K562 (cell line): ENCODE measurements around the gene MGAT4C. TPM values are rescaled to one million over a fixed set of nuclear protein-coding genes. Genes with fewer than 3 reads are reported as not detected.

Experiments
- ATAC-seq: fragments of 200-7000 bp; cut with Tn5 transposase; 3 replicates; pipeline ENCODE4 v1.9.1; 2020; ENCODE audit warnings: moderate library complexity
- BruUV-seq: library from RNA; stranded (reverse); fragments of 400-500 nt; replicated peaks from 2 replicates; lab custom pipeline; 2021; lab: Mats Ljungman, UMichigan
- CTCF ChIA-PET: fragments of 300-600 bp; formaldehyde crosslinking; extraction: SDS; loops from one replicate; lab custom pipeline; 2021; ENCODE audit warnings: low intra/inter-chr PET ratio; lab: Yijun Ruan, JAX
- POLR2A ChIA-PET: fragments of 300-600, 350-650 bp; sonication (Branson Sonifier 250); formaldehyde crosslinking; extraction: SDS; loops from one replicate; lab custom pipeline; 2021; ENCODE audit warnings: antibody characterized with exemption, inconsistent platforms; lab: Yijun Ruan, JAX
- DNase-seq, 4 experiments: peaks; one replicate each; pipeline versions ENCODE4 v3.0.0 to v3.0.0-alpha.2; 2011 to 2018; ENCODE audit warnings: low spot score in 3 of 4, mixed read lengths in 3 of 4; ENCODE audit errors: extremely low read depth in 1 of 4
- FAIRE-seq: peaks from 2 replicates; lab custom pipeline; 2011; peaks lifted over from hg19 to GRCh38; lab: Jason Lieb, UNC
- H2AFZ ChIP-seq: 2 replicates; pipeline ENCODE4 v1.6.0; 2011; ENCODE audit warnings: low read depth, low read length, control low read depth, inconsistent platforms
- H3K27ac ChIP-seq: fragments of 200-600 bp; 3 replicates; pipeline ENCODE4 v1.8.0; 2011; ENCODE audit warnings: low read depth, mild to moderate bottlenecking, control low read depth, inconsistent platforms, low read length, moderate library complexity, mixed read lengths; ENCODE audit errors: extremely low read depth
- H3K27me3 ChIP-seq, 2 experiments: fragments of 300-600 bp in 1 of 2; 2 replicates in 1 of 2; 3 replicates in 1 of 2; pipeline versions ENCODE4 v1.6.0 to v1.8.0; 2011; ENCODE audit warnings: inconsistent platforms in 2 of 2, low read length in 2 of 2, mild to moderate bottlenecking in 1 of 2, mixed read lengths in 1 of 2, moderate library complexity in 1 of 2; ENCODE audit not compliant: control insufficient read depth in 2 of 2, insufficient read depth in 2 of 2
- H3K36me3 ChIP-seq: fragments of 300-600 bp; 3 replicates; pipeline ENCODE4 v1.8.0; 2011; ENCODE audit warnings: mild to moderate bottlenecking, low read length, inconsistent platforms; ENCODE audit not compliant: control insufficient read depth, insufficient read depth
- H3K4me1 ChIP-seq, 2 experiments: fragments of 200-600 bp in 1 of 2; replicated peaks in 1 of 2; 2 replicates in 1 of 2; 3 replicates in 1 of 2; pipeline versions ENCODE4 v1.5.1 to v1.8.0; 2011; ENCODE audit warnings: inconsistent platforms in 2 of 2, low read length in 2 of 2, mild to moderate bottlenecking in 1 of 2, mixed read lengths in 1 of 2, moderate library complexity in 1 of 2; ENCODE audit not compliant: control insufficient read depth in 2 of 2, insufficient read depth in 2 of 2
- H3K4me2 ChIP-seq: 2 replicates; pipeline ENCODE4 v1.6.1; 2011; ENCODE audit warnings: low read length, control low read depth, inconsistent platforms, mixed read lengths; ENCODE audit not compliant: insufficient read depth
- H3K4me3 ChIP-seq: fragments of 200-600 bp; sonication (generic), shearing (Covaris generic); 2 replicates; pipeline ENCODE4 v1.5.1; 2016; ENCODE audit warnings: control low read depth, inconsistent platforms
- H3K79me2 ChIP-seq: fragments of 200-600 bp; 3 replicates; pipeline ENCODE4 v1.8.0; 2011; ENCODE audit warnings: low read length, inconsistent platforms; ENCODE audit not compliant: control insufficient read depth, insufficient read depth
- H3K9ac ChIP-seq, 2 experiments: 2 replicates each; pipeline versions ENCODE4 v1.6.0 to v1.6.1; 2011; ENCODE audit warnings: low read depth in 2 of 2, low read length in 2 of 2, control low read depth in 1 of 2, inconsistent platforms in 1 of 2, mild to moderate bottlenecking in 1 of 2, mixed read lengths in 1 of 2; ENCODE audit not compliant: insufficient read depth in 1 of 2
- H3K9me1 ChIP-seq: one replicate; pipeline ENCODE4 v1.6.0; 2011; ENCODE audit warnings: inconsistent platforms, mild to moderate bottlenecking, low read length, moderate library complexity; ENCODE audit not compliant: control insufficient read depth, insufficient read depth
- H3K9me3 ChIP-seq: replicated peaks from 2 replicates; pipeline ENCODE4 v1.5.1; 2011; ENCODE audit warnings: low read depth, low read length, inconsistent platforms; ENCODE audit not compliant: control insufficient read depth, insufficient read depth
- H4K20me1 ChIP-seq: replicated peaks from 2 replicates; pipeline ENCODE4 v1.6.1; 2011; ENCODE audit warnings: low read length, inconsistent platforms, mixed read lengths; ENCODE audit not compliant: control insufficient read depth, insufficient read depth
- BCOR ChIP-seq: fragments of 450-650 bp; IDR thresholded peaks from 2 replicates; pipeline ENCODE4 v1.6.1; 2016
- E2F4 ChIP-seq: sonication (generic); formaldehyde crosslinking; IDR thresholded peaks from 2 replicates; pipeline ENCODE4 v1.8.0; 2022; ENCODE audit warnings: mild to moderate bottlenecking, low read depth, missing genetic modification reagents
- GTF2F1 ChIP-seq: IDR thresholded peaks from 2 replicates; pipeline ENCODE4 v1.6.1; 2011; ENCODE audit warnings: low read depth, low read length, improper control_type of control experiment
- MAFF ChIP-seq: IDR thresholded peaks from 2 replicates; pipeline ENCODE4 v1.6.1; 2012; ENCODE audit warnings: low read length, improper control_type of control experiment
- MCM5 ChIP-seq: fragments of 450-650 bp; IDR thresholded peaks from 2 replicates; pipeline ENCODE4 v1.6.1; 2016; ENCODE audit warnings: low read depth
- MED1 ChIP-seq: sonication (generic); formaldehyde crosslinking; IDR thresholded peaks from 2 replicates; pipeline ENCODE4 v1.8.1; 2023; ENCODE audit warnings: missing genetic modification reagents, borderline replicate concordance
- NCOA1 ChIP-seq: fragments of 450-650 bp; IDR thresholded peaks from 2 replicates; pipeline ENCODE4 v1.6.1; 2016; ENCODE audit warnings: low read depth
- NFRKB ChIP-seq: fragments of 450-650 bp; IDR thresholded peaks from 2 replicates; pipeline ENCODE4 v1.6.1; 2016; ENCODE audit warnings: low read depth
- NR3C1 ChIP-seq: sonication (generic); formaldehyde crosslinking; IDR thresholded peaks from 2 replicates; pipeline ENCODE4 v1.8.1; 2022; ENCODE audit warnings: missing genetic modification reagents
- POLR2B ChIP-seq: fragments of 450-650 bp; IDR thresholded peaks from 2 replicates; pipeline ENCODE4 v1.6.1; 2018; ENCODE audit warnings: low read depth; ENCODE audit not compliant: partially characterized antibody
- POU5F1 ChIP-seq: fragments of 150-350 bp; IDR thresholded peaks from 2 replicates; pipeline ENCODE4 v1.6.1; 2014; ENCODE audit warnings: borderline replicate concordance, low read length, low read depth, mild to moderate bottlenecking; ENCODE audit not compliant: partially characterized antibody
- SNAPC5 ChIP-seq: fragments of 250-450 bp; sonication (Bioruptor Pico); IDR thresholded peaks from 2 replicates; pipeline ENCODE4 v1.8.0; 2021; ENCODE audit warnings: moderate library complexity, mild to moderate bottlenecking, inconsistent platforms
- TEAD1 ChIP-seq, 2 experiments: fragments of 450-650 bp in 1 of 2; sonication (generic) in 1 of 2; formaldehyde crosslinking; IDR thresholded peaks; 2 replicates each; pipeline versions ENCODE4 v1.4.0 to v1.8.0; 2020 to 2022; ENCODE audit warnings: mild to moderate bottlenecking in 2 of 2, missing genetic modification reagents in 1 of 2
- USF2 ChIP-seq: sonication (generic); formaldehyde crosslinking; IDR thresholded peaks from 2 replicates; pipeline ENCODE4 v1.5.0; 2020; ENCODE audit warnings: missing genetic modification reagents
- in situ Hi-C: fragments of 300-500 bp; cut with MboI; formaldehyde crosslinking; loops from 4 replicates; pipeline ENCODE4 v1.15.0; 2018; ENCODE audit warnings: inconsistent platforms, mixed read lengths
- intact Hi-C: fragments of 100-400 bp; cut with micrococcal nuclease; formaldehyde crosslinking; loops from 2 replicates; pipeline ENCODE4 v1.14.2; 2022
- polyA plus RNA-seq, 8 experiments: library from polyadenylated mRNA; depleted of rRNA in 4 of 8; stranded (reverse) in 5 of 8; unstranded in 3 of 8; fragments of >200 nt; fragmentation: Nextera tagmentation in 2 of 8; fragmentation: Illumina TruSeq in 1 of 8; extraction: Ambion mirVana in 2 of 8; extraction: Trizol in 1 of 8; gene quantifications; 2 replicates each; pipeline versions ENCODE4 v1.2.1 to v1.2.3, GENCODE V29; 2011 to 2014; ENCODE audit warnings: inconsistent platforms in 1 of 8, missing spikeins in 1 of 8
- total RNA-seq, 7 experiments: library from RNA; depleted of rRNA in 6 of 7; stranded (reverse); fragments of >200 nt in 6 of 7; fragmentation: Illumina TruSeq in 2 of 7; extraction: Trizol in 2 of 7; gene quantifications; 2 replicates each; pipeline versions ENCODE4 v1.2.1 to v1.2.3, GENCODE V29; 2011 to 2021; ENCODE audit warnings: low replicate concordance in 1 of 7

MGAT4C gene
- total and polyA plus RNA-seq, 9 of the 15 experiments (the other 6 are each of a cell fraction or from before 2014, with no cell fraction given), result not detected

- no TSS peak for BruUV-seq
These were observed 27.5 kb downstream of the MGAT4C start for GRCh38 chr12:86228656-86229055.

More at GRCh38 chr12:86228656-86229055, 27.5 kb downstream of the MGAT4C start:
- TF ChIP-seq MCM5 (no peak), NCOA1 (no peak), POU5F1 (no peak), BCOR (no peak), TEAD1 (CRISPR knock-in tag; IDR thresholded peaks at IDR 0.05) (no peak), GTF2F1 (no peak), USF2 (CRISPR knock-in tag) (no peak), NR3C1 (CRISPR knock-in tag) (no peak), E2F4 (CRISPR knock-in tag) (no peak), SNAPC5 (CRISPR knock-in tag) (no peak), NFRKB (no peak), POLR2B (no peak), MED1 (no peak), MAFF (no peak)
- TF ChIP-seq, all 486 proteins: peak for 0
- CTCF ChIA-PET, result no interaction called here
- Histone ChIP-seq H3K27ac (no peak overlapping the region), H2AFZ (no peak overlapping the region), H3K4me2 (no peak overlapping the region), H3K4me1 (no peaks in the 10 kb centered on the region), H3K9me1 (no peaks in the 10 kb centered on the region), H3K27me3 (no peaks in the 10 kb centered on the region), H3K4me3 (no peak overlapping the region), H3K79me2 (no peaks in the 10 kb centered on the region), H3K36me3 (no peaks in the 10 kb centered on the region), H3K9ac (no peak overlapping the region), H4K20me1 (no peaks in the 10 kb centered on the region), H3K9me3 (no peaks in the 10 kb centered on the region)
- POLR2A ChIA-PET, result no interaction called here
- no peak for ATAC-seq
- intact Hi-C loops, result no loop called here
- no peak for DNase-seq
- FAIRE-seq, result no peak
- in situ Hi-C loops, result no loop called here
